ENCODE measurements around the gene ELAVL1.
"Not testable (repeated sequence)": the region's sequence is repeated elsewhere in the genome, so short reads cannot be mapped to it uniquely, and the experiment has no call there.

ELAVL1 gene

GRCh38 chr19:7970716-7971448 lies 34.6 kb downstream of the ELAVL1 start:
- no peak for FAIRE-seq
- DNase-seq (ENCODE audit: low spot score) = peak; percentile 45

GRCh38 chr19:7969555-7969939 lies 35.9 kb downstream of the ELAVL1 start:
- DNase-seq (ENCODE audit: low spot score) (no peak), FAIRE-seq (no peak)

GRCh38 chr19:7968796-7969554 lies 36.5 kb downstream of the ELAVL1 start:
- no peak for DNase-seq (ENCODE audit: low spot score)
- no peak for FAIRE-seq

- DNase-seq (ENCODE audit: low spot score) (no peak), FAIRE-seq (no peak)
These were observed 37.2 kb downstream of the ELAVL1 start for GRCh38 chr19:7968008-7968795.

- FAIRE-seq (no peak), DNase-seq (ENCODE audit: low spot score) (no peak)
These were observed 39.3 kb downstream of the ELAVL1 start for GRCh38 chr19:7965921-7966665.

GRCh38 chr19:7965259-7965841 lies 40.1 kb downstream of the ELAVL1 start:
- no peak for FAIRE-seq
- DNase-seq (ENCODE audit: low spot score) = no peak

- DNase-seq (ENCODE audit: low spot score) (no peak), FAIRE-seq (no peak)
These were observed 41.9 kb downstream of the ELAVL1 start for GRCh38 chr19:7963566-7963965.

GRCh38 chr19:7962644-7963268 lies 42.7 kb downstream of the ELAVL1 start:
- FAIRE-seq (no peak), DNase-seq (ENCODE audit: low spot score) (no peak)

GRCh38 chr19:7961920-7962626 lies 43.4 kb downstream of the ELAVL1 start:
- DNase-seq (ENCODE audit: low spot score) (no peak), FAIRE-seq (no peak)

GRCh38 chr19:7961082-7961481 lies 44.4 kb downstream of the ELAVL1 start:
- not testable (repeated sequence) for FAIRE-seq; DNase-seq (ENCODE audit: low spot score)

- no peak for FAIRE-seq
These were observed 46.2 kb downstream of the ELAVL1 start for GRCh38 chr19:7959211-7959610.

GRCh38 chr19:7955696-7956095 lies 49.7 kb downstream of the ELAVL1 start:
- no peak for FAIRE-seq
- no peak for DNase-seq (ENCODE audit: low spot score)

More at GRCh38 chr19:7959211-7959610, 46.2 kb downstream of the ELAVL1 start:
- no peak for DNase-seq (ENCODE audit: low spot score)

GRCh38 chr19:7953576-7953975 lies 51.9 kb downstream of the ELAVL1 start:
- no peak for DNase-seq (ENCODE audit: low spot score)
- FAIRE-seq = no peak

GRCh38 chr19:7953060-7953459 lies 52.4 kb downstream of the ELAVL1 start:
- no peak for FAIRE-seq

GRCh38 chr19:7947939-7948338 lies 57.5 kb downstream of the ELAVL1 start:
- DNase-seq (ENCODE audit: low spot score) (no peak), FAIRE-seq (no peak)

More at GRCh38 chr19:7953060-7953459, 52.4 kb downstream of the ELAVL1 start:
- DNase-seq (ENCODE audit: low spot score) = no peak

- no peak for FAIRE-seq
These were observed 61.2 kb downstream of the ELAVL1 start for GRCh38 chr19:7944177-7944761.

GRCh38 chr19:7943444-7944176 lies 61.8 kb downstream of the ELAVL1 start, which contains the start of gene TIMM44:
Gene TIMM44, minus strand, starts transcription at chr19:7943666. Its CDS starts 15 bp downstream, at chr19:7943651.
- peak; percentile 94 for DNase-seq (ENCODE audit: low spot score)
- peak; percentile 35 for FAIRE-seq

More at GRCh38 chr19:7944177-7944761, 61.2 kb downstream of the ELAVL1 start:
- DNase-seq (ENCODE audit: low spot score) = peak; percentile 67

GRCh38 chr19:7942981-7943443 lies 62.4 kb downstream of the ELAVL1 start:
- no peak for DNase-seq (ENCODE audit: low spot score)
- no peak for FAIRE-seq

Data from urothelium cell line (cell line).